Stimulated activated CD4-positive, alpha-beta T cell treated with anti-CD3 and anti-CD28 coated beads, Interleukin-2, amount 100 ng/mL, for 24 hours (primary cell): ENCODE data around the gene PLB1.

Experiments
- DNase-seq, 2 donors: peaks; one replicate each; pipeline ENCODE4 v3.0.0-alpha.2; 2020

PLB1 gene

GRCh38 chr2:28593160-28593755 is 97.4 kb downstream of the PLB1 start:
- DNase-seq = no peak

GRCh38 chr2:28594000-28594331 is 98.1 kb downstream of the PLB1 start:
- DNase-seq = no peak

- DNase-seq = peak; percentile 91 to 94
Measured at GRCh38 chr2:28594332-28595108, 98.7 kb downstream of the PLB1 start.

GRCh38 chr2:28595323-28595722 is 99.5 kb downstream of the PLB1 start:
- no peak for DNase-seq

- no peak for DNase-seq
Measured at GRCh38 chr2:28598484-28598883, 102.6 kb downstream of the PLB1 start.

GRCh38 chr2:28600181-28600580 is 104.3 kb downstream of the PLB1 start:
- no peak for DNase-seq

- no peak for DNase-seq
Measured at GRCh38 chr2:28601616-28602015, 105.8 kb downstream of the PLB1 start.

- no peak for DNase-seq
Measured at GRCh38 chr2:28602136-28602660, 106.3 kb downstream of the PLB1 start.

GRCh38 chr2:28602751-28603639 is 107.1 kb downstream of the PLB1 start:
- no peak for DNase-seq

GRCh38 chr2:28603821-28604220 is 108.0 kb downstream of the PLB1 start:
- DNase-seq = no peak

- DNase-seq = no peak
Measured at GRCh38 chr2:28604284-28604843, 108.5 kb downstream of the PLB1 start.

GRCh38 chr2:28606986-28607441 is 111.2 kb downstream of the PLB1 start:
- no peak for DNase-seq

GRCh38 chr2:28607730-28608499 is 112.1 kb downstream of the PLB1 start:
- no peak for DNase-seq

- no peak for DNase-seq
Measured at GRCh38 chr2:28608500-28609424, 112.9 kb downstream of the PLB1 start.

- peak; percentile 45 to 53 for DNase-seq
Measured at GRCh38 chr2:28610583-28611201, 114.8 kb downstream of the PLB1 start.

- DNase-seq = no peak
Measured at GRCh38 chr2:28612131-28612812, 116.4 kb downstream of the PLB1 start.

GRCh38 chr2:28613186-28613585 is 117.3 kb downstream of the PLB1 start:
- DNase-seq = peak in 1 of 2 donors; percentile 28

- peak; percentile 34 to 43 for DNase-seq
Measured at GRCh38 chr2:28613633-28614501, 118.0 kb downstream of the PLB1 start.

- no peak for DNase-seq
Measured at GRCh38 chr2:28615706-28616105, 119.8 kb downstream of the PLB1 start.
